Measurements from ENCODE around the gene BACH2.

The BACH2 gene

GRCh38 chr6:90154755-90155470, 141.7 kb downstream of the BACH2 start:
- no peak overlapping the region for H3K4me3 ChIP-seq (ENCODE audit: control insufficient read depth, low read depth, low read length)
- DNase-seq (ENCODE audit: low read depth): peak; percentile 16
- TF ChIP-seq CTCF (conservative IDR thresholded peaks at IDR 0.05; ENCODE audit: control insufficient read depth, insufficient read depth, low read depth, low read length): no peak

GRCh38 chr6:90151576-90152422, 144.8 kb downstream of the BACH2 start:
- no peak for DNase-seq (ENCODE audit: low read depth)
- no peak for TF ChIP-seq CTCF (conservative IDR thresholded peaks at IDR 0.05; ENCODE audit: control insufficient read depth, insufficient read depth, low read depth, low read length)
- H3K4me3 ChIP-seq (ENCODE audit: control insufficient read depth, low read depth, low read length): no peak overlapping the region

GRCh38 chr6:90149280-90149679, 147.4 kb downstream of the BACH2 start:
- no peak for TF ChIP-seq CTCF (conservative IDR thresholded peaks at IDR 0.05; ENCODE audit: control insufficient read depth, insufficient read depth, low read depth, low read length)
- no peak for DNase-seq (ENCODE audit: low read depth)
- H3K4me3 ChIP-seq (ENCODE audit: control insufficient read depth, low read depth, low read length): no peak overlapping the region

GRCh38 chr6:90148867-90149266, 147.8 kb downstream of the BACH2 start:
- no peak for TF ChIP-seq CTCF (conservative IDR thresholded peaks at IDR 0.05; ENCODE audit: control insufficient read depth, insufficient read depth, low read depth, low read length)
- DNase-seq (ENCODE audit: low read depth): no peak

GRCh38 chr6:90146921-90147649, 149.6 kb downstream of the BACH2 start:
- no peak overlapping the region for H3K4me3 ChIP-seq (ENCODE audit: control insufficient read depth, low read depth, low read length)
- DNase-seq (ENCODE audit: low read depth): no peak
- no peak for TF ChIP-seq CTCF (conservative IDR thresholded peaks at IDR 0.05; ENCODE audit: control insufficient read depth, insufficient read depth, low read depth, low read length)

More at GRCh38 chr6:90148867-90149266, 147.8 kb downstream of the BACH2 start:
- H3K4me3 ChIP-seq (ENCODE audit: control insufficient read depth, low read depth, low read length): no peak overlapping the region

- no peak for TF ChIP-seq CTCF (conservative IDR thresholded peaks at IDR 0.05; ENCODE audit: control insufficient read depth, insufficient read depth, low read depth, low read length)
- no peak for DNase-seq (ENCODE audit: low read depth)
- H3K4me3 ChIP-seq (ENCODE audit: control insufficient read depth, low read depth, low read length): no peak overlapping the region
These were observed 150.6 kb downstream of the BACH2 start for GRCh38 chr6:90146024-90146423.
